Osteoblast (primary cell): ENCODE results near the gene PRKAR1B. TPM values are rescaled to one million over a fixed set of nuclear protein-coding genes. Genes with fewer than 3 reads are reported as not detected.
A peak's percentile ranks its signal among the peaks of the same experiment; 100 is the strongest.
"Not testable (repeated sequence)": the region's sequence is repeated elsewhere in the genome, so short reads cannot be mapped to it uniquely, and the experiment has no call there.

Experiments
- DNase-seq: peaks from one replicate; pipeline ENCODE4 v3.0.0; 2011; ENCODE audit warnings: low spot score, mixed read lengths; ENCODE audit not compliant: insufficient read length; ENCODE audit errors: missing footprints
- H2AFZ ChIP-seq: 2 replicates; pipeline ENCODE4 v1.6.0; 2011; ENCODE audit warnings: mild to moderate bottlenecking, low read length
- H3K27ac ChIP-seq: 2 replicates; pipeline ENCODE4 v1.5.1; 2011; ENCODE audit warnings: mild to moderate bottlenecking, low read depth, low read length, moderate library complexity
- H3K27me3 ChIP-seq: 2 replicates; pipeline ENCODE4 v1.6.0; 2012; ENCODE audit warnings: mild to moderate bottlenecking, control low read depth, inconsistent platforms, low read length, moderate library complexity; ENCODE audit not compliant: insufficient read depth
- H3K36me3 ChIP-seq: 2 replicates; pipeline ENCODE4 v1.5.1; 2011; ENCODE audit warnings: mild to moderate bottlenecking, low read length, control low read depth, moderate library complexity; ENCODE audit not compliant: insufficient read depth
- H3K4me1 ChIP-seq: 2 replicates; pipeline ENCODE4 v1.5.1; 2011; ENCODE audit warnings: mild to moderate bottlenecking, low read length, control low read depth, moderate library complexity; ENCODE audit not compliant: insufficient read depth
- H3K4me2 ChIP-seq: 2 replicates; pipeline ENCODE4 v1.6.0; 2011; ENCODE audit warnings: mild to moderate bottlenecking, low read length; ENCODE audit not compliant: insufficient read depth
- H3K4me3 ChIP-seq: fragments of 200-600 bp; sonication (generic); 3 replicates; pipeline ENCODE4 v1.5.1; 2012; ENCODE audit warnings: mild to moderate bottlenecking, low read length, inconsistent platforms; ENCODE audit not compliant: insufficient read depth
- H3K79me2 ChIP-seq: 2 replicates; pipeline ENCODE4 v1.6.0; 2012; ENCODE audit warnings: mild to moderate bottlenecking, low read length, control low read depth, inconsistent platforms; ENCODE audit not compliant: insufficient read depth
- H3K9me3 ChIP-seq: 2 replicates; pipeline ENCODE4 v1.5.1; 2011; ENCODE audit warnings: low read depth, low read length, control low read depth
- H4K20me1 ChIP-seq: 2 replicates; pipeline ENCODE4 v1.6.0; 2012; ENCODE audit warnings: mild to moderate bottlenecking, low read length, control low read depth; ENCODE audit not compliant: insufficient read depth
- CTCF ChIP-seq: IDR thresholded peaks from 2 replicates; pipeline ENCODE4 v1.5.1; 2011; ENCODE audit warnings: mild to moderate bottlenecking, low read depth, low read length, moderate library complexity; ENCODE audit errors: extremely low read depth
- total RNA-seq: library from RNA; depleted of rRNA; stranded (reverse); fragments of >200 nt; gene quantifications from 2 replicates; pipeline ENCODE4 v1.2.3, GENCODE V29; 2012

Gene PRKAR1B
- total RNA-seq, 1 donor = 6.5 TPM

- DNase-seq = peak; percentile 76
- H3K36me3 ChIP-seq = no peaks in the 10 kb centered on the region
- H3K79me2 ChIP-seq = no peaks in the 10 kb centered on the region
- H4K20me1 ChIP-seq = no peaks in the 10 kb centered on the region
- no peak overlapping the region for H3K4me3 ChIP-seq
- no peak overlapping the region for H3K4me2 ChIP-seq
- TF ChIP-seq CTCF = no peak
- no peaks in the 10 kb centered on the region for H3K4me1 ChIP-seq
- H2AFZ ChIP-seq = no peak overlapping the region
- H3K9me3 ChIP-seq = no peaks in the 10 kb centered on the region
- H3K27ac ChIP-seq = no peak overlapping the region
- no peaks in the 10 kb centered on the region for H3K27me3 ChIP-seq
Measured at GRCh38 chr7:659306-659847, 67.7 kb downstream of the PRKAR1B start.

GRCh38 chr7:657565-658119, 69.4 kb downstream of the PRKAR1B start:
- Histone ChIP-seq H2AFZ (no peak overlapping the region), H3K4me1 (no peaks in the 10 kb centered on the region), H3K9me3 (no peaks in the 10 kb centered on the region), H3K4me3 (no peak overlapping the region), H3K79me2 (no peaks in the 10 kb centered on the region), H4K20me1 (no peaks in the 10 kb centered on the region), H3K27me3 (no peaks in the 10 kb centered on the region), H3K4me2 (no peak overlapping the region), H3K27ac (no peak overlapping the region), H3K36me3 (no peaks in the 10 kb centered on the region)
- peak; percentile 57 for DNase-seq
- TF ChIP-seq CTCF = no peak

- not testable (repeated sequence) for H3K4me1 ChIP-seq, H3K79me2 ChIP-seq, H3K4me2 ChIP-seq, H3K36me3 ChIP-seq, H3K27ac ChIP-seq, H2AFZ ChIP-seq, H3K9me3 ChIP-seq, H4K20me1 ChIP-seq, H3K4me3 ChIP-seq, H3K27me3 ChIP-seq, DNase-seq
Measured at GRCh38 chr7:657010-657409, 70.1 kb downstream of the PRKAR1B start.

GRCh38 chr7:655758-656157, 71.3 kb downstream of the PRKAR1B start:
- Histone ChIP-seq H3K4me2 (no peak overlapping the region), H3K4me1 (no peaks in the 10 kb centered on the region), H3K9me3 (no peaks in the 10 kb centered on the region), H3K4me3 (no peak overlapping the region), H3K27me3 (no peaks in the 10 kb centered on the region), H4K20me1 (no peaks in the 10 kb centered on the region), H3K36me3 (no peaks in the 10 kb centered on the region), H3K79me2 (no peaks in the 10 kb centered on the region), H3K27ac (no peak overlapping the region), H2AFZ (no peak overlapping the region)
- TF ChIP-seq CTCF = no peak
- DNase-seq = no peak
